GM18951 (cell line): ENCODE measurements around the gene SLC9C2.

Source experiments
- POLR2A ChIP-seq: IDR thresholded peaks from 4 replicates; pipeline ENCODE4 v1.6.1; 2011; ENCODE audit warnings: mild to moderate bottlenecking; ENCODE audit not compliant: insufficient read length, insufficient read depth; ENCODE audit errors: extremely low read depth
- in situ Hi-C: fragments of 300-500 bp; cut with MboI; formaldehyde crosslinking; loops from one replicate; pipeline ENCODE4 v1.12.0; 2022; ENCODE audit warnings: low sequenced_read_pairs, mixed read lengths, inconsistent platforms; ENCODE audit not compliant: unreplicated experiment

SLC9C2 gene

GRCh38 chr1:173459885-173460284 is 143.0 kb downstream of the SLC9C2 start:
- TF ChIP-seq POLR2A: no peak
- in situ Hi-C loops: loop anchor here (25.0 kb wide), 1 partner anchor 752 kb away; no protein-coding TSS in a partner anchor

- in situ Hi-C loops: loop anchor here (25.0 kb wide), 1 partner anchor 757 kb away; no protein-coding TSS in a partner anchor
- no peak for TF ChIP-seq POLR2A
Observed at GRCh38 chr1:173454966-173455524, 147.8 kb downstream of the SLC9C2 start.

GRCh38 chr1:173453982-173454381 is 148.9 kb downstream of the SLC9C2 start:
- no peak for TF ChIP-seq POLR2A

GRCh38 chr1:173451981-173452380 is 150.9 kb downstream of the SLC9C2 start:
- in situ Hi-C loops: loop anchor here (25.0 kb wide), 1 partner anchor 760 kb away; no protein-coding TSS in a partner anchor
- no peak for TF ChIP-seq POLR2A

More at GRCh38 chr1:173453982-173454381, 148.9 kb downstream of the SLC9C2 start:
- in situ Hi-C loops: loop anchor here (25.0 kb wide), 1 partner anchor 758 kb away; no protein-coding TSS in a partner anchor
